Kidney (tissue), 14 donors: ENCODE measurements around the gene WDFY4. TPM values are rescaled to one million over a fixed set of nuclear protein-coding genes. Genes with fewer than 3 reads are reported as not detected.

Experiments used
- DNase-seq, 5 donors: peaks; one replicate each; pipeline ENCODE4 v3.0.0-alpha.2; 2013 to 2020
- FAIRE-seq: peaks from 2 replicates; lab custom pipeline; 2012; peaks lifted over from hg19 to GRCh38; lab: Jason Lieb, UNC
- H3K27ac ChIP-seq, 2 donors: one replicate each; pipeline ENCODE4 v1.7.0; 2013; ENCODE audit warnings: low read depth in 2 of 2, low read length in 2 of 2, inconsistent platforms in 1 of 2
- H3K27me3 ChIP-seq: one replicate; pipeline ENCODE4 v1.7.1; 2013; ENCODE audit warnings: low read length, inconsistent platforms; ENCODE audit not compliant: control insufficient read depth, insufficient read depth
- H3K36me3 ChIP-seq, 3 donors: one replicate each; pipeline versions ENCODE4 v1.7.0 to v1.7.1; 2013; ENCODE audit warnings: low read length in 3 of 3, control low read depth in 1 of 3, inconsistent platforms in 1 of 3; ENCODE audit not compliant: insufficient read depth in 3 of 3, control insufficient read depth in 2 of 3
- H3K4me1 ChIP-seq, 3 donors: one replicate each; pipeline versions ENCODE4 v1.7.0 to v1.7.1; 2013; ENCODE audit warnings: low read length in 3 of 3, inconsistent platforms in 1 of 3, low read depth in 1 of 3; ENCODE audit not compliant: control insufficient read depth in 2 of 3, insufficient read depth in 2 of 3
- H3K4me3 ChIP-seq, 3 donors: one replicate each; pipeline versions ENCODE4 v1.7.0 to v1.8.1; 2013; ENCODE audit warnings: low read length in 3 of 3, control low read depth in 1 of 3, inconsistent platforms in 1 of 3
- H3K9ac ChIP-seq, 3 donors: one replicate each; pipeline versions ENCODE4 v1.7.0 to v1.7.1; 2013; ENCODE audit warnings: low read length in 3 of 3, control low read depth in 1 of 3, inconsistent platforms in 1 of 3
- H3K9me3 ChIP-seq, 3 donors: one replicate each; pipeline versions ENCODE4 v1.7.0 to v1.7.1; 2013; ENCODE audit warnings: low read length in 3 of 3, control low read depth in 1 of 3, inconsistent platforms in 1 of 3; ENCODE audit not compliant: control insufficient read depth in 2 of 3, insufficient read depth in 1 of 3
- intact Hi-C: fragments of 100-400 bp; cut with DNase I; formaldehyde crosslinking; loops from one replicate; pipeline ENCODE4 v1.11.1; 2022
- polyA plus RNA-seq: library from polyadenylated mRNA; stranded (reverse); fragments of 350-450 nt; fragmentation: Illumina TruSeq; extraction: RNeasy Lipid Tissue Mini Kit (QIAGEN cat#74804); gene quantifications from one replicate; pipeline ENCODE4 v1.2.3, GENCODE V29; 2014; ENCODE audit warnings: low read depth, low replicate concordance; ENCODE audit not compliant: insufficient read depth
- total RNA-seq: library from RNA; stranded (reverse); fragmentation: NEBNext Ultra II Directional; extraction: Animal tissue kit (Norgen Biotek cat#: 25700); gene quantifications from one replicate; pipeline ENCODE4 v1.2.1, GENCODE V29; 2021
- TF ChIP-seq, protein P1 (sequence below): IDR thresholded peaks from 3 replicates; pipeline ENCODE4 v1.5.1; 2012; ENCODE audit warnings: mild to moderate bottlenecking, moderate library complexity, borderline replicate concordance; ENCODE audit not compliant: insufficient read depth; ENCODE audit errors: extremely low read depth
- donor health status: control.
- donor health status: control.
- donor health status: control.
- donor health status: control.
- donor health status: control.
- donor health status: DM: yes; HTN: yes; CAD: no.
- donor health status: Normal renal cell carcinoma (clear cell type).

The WDFY4 gene
- total and polyA plus RNA-seq, 2 donors from 2014 or later, result 1.7 to 13.3 TPM

DNA sequence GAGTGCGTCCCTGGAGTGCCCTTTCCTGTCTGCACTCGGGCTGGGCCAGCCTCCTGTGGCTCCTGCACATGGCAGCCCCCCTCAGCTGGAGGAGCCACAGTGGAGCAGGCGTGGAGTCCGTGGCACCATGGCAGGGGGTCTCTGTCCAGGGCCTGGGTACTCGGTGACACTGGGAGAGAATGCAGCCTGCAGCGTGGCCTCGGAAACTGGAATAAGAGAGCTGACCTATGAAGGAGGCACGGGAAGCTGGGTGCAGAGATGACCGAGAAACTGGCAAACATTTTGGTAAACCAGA is 25.8 kb upstream of the WDFY4 start:
- FAIRE-seq, result no peak
- Histone ChIP-seq H3K9ac (no peak overlapping the region), H3K4me1 (peaks cover 0 to 8% (median 4%) of the 10 kb centered on the region in 3 donors), H3K4me3 (no peak overlapping the region), H3K27ac (no peak overlapping the region), H3K36me3 (no peaks in the 10 kb centered on the region), H3K9me3 (no peaks in the 10 kb centered on the region), H3K27me3 (no peaks in the 10 kb centered on the region)
- TF ChIP-seq, protein P1, sequence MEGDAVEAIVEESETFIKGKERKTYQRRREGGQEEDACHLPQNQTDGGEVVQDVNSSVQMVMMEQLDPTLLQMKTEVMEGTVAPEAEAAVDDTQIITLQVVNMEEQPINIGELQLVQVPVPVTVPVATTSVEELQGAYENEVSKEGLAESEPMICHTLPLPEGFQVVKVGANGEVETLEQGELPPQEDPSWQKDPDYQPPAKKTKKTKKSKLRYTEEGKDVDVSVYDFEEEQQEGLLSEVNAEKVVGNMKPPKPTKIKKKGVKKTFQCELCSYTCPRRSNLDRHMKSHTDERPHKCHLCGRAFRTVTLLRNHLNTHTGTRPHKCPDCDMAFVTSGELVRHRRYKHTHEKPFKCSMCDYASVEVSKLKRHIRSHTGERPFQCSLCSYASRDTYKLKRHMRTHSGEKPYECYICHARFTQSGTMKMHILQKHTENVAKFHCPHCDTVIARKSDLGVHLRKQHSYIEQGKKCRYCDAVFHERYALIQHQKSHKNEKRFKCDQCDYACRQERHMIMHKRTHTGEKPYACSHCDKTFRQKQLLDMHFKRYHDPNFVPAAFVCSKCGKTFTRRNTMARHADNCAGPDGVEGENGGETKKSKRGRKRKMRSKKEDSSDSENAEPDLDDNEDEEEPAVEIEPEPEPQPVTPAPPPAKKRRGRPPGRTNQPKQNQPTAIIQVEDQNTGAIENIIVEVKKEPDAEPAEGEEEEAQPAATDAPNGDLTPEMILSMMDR, result no peak
- intact Hi-C loops, result loop anchor here (5.0 kb wide), 1 partner anchor 107 kb away; no protein-coding TSS in a partner anchor
- DNase-seq, result no peak

DNA sequence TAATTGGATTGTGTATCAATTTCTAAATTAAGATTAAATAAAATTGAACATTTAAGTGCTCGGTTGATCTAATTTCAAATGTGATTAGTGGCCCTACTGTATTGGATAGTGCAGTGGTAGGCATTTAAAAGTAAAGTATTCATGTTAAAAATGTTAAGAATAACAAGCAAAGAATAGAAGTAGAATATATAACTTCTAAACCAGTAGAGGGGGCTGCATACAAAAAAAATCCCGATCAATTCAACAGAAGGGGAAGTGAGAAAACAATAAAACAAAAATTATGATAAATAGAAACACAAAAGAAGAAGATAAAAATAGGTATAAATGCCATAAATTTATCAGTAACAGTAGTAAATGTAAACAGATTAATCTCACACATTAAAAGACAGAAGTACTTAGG is 24.9 kb upstream of the WDFY4 start:
- FAIRE-seq (peak; percentile 33), DNase-seq (no peak)
- TF ChIP-seq, protein P1, result peak; percentile 21
- Histone ChIP-seq H3K4me3 (no peak overlapping the region), H3K4me1 (peaks cover 0 to 8% (median 4%) of the 10 kb centered on the region in 3 donors), H3K36me3 (no peaks in the 10 kb centered on the region), H3K27ac (no peak overlapping the region), H3K9me3 (no peaks in the 10 kb centered on the region), H3K27me3 (no peaks in the 10 kb centered on the region), H3K9ac (no peak overlapping the region)
- intact Hi-C loops, result loop anchor here (5.0 kb wide), 1 partner anchor 107 kb away; no protein-coding TSS in a partner anchor

DNA sequence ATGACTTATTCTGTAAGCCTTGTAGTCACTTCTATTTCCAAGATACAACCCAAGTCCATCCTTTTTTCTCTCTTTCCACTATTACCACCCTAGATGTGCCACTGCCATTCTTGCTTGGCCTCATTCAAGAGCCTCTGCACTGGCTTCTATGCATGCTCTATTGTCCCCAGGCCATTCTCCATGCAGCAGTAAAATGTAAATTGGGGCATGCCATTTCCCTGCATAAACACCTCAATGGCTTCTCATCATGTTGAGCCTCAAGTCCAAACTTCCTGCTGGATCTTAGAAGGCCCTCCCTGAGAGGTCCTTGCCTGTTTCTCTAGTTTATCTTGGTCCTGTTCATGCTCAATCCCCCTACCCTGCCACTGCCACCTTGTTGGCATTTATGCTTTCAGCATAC is 23.2 kb upstream of the WDFY4 start:
- no peak overlapping the region for H3K4me3 ChIP-seq
- intact Hi-C loops, result no loop called here
- no peaks in the 10 kb centered on the region for H3K9me3 ChIP-seq
- no peaks in the 10 kb centered on the region for H3K36me3 ChIP-seq
- no peak overlapping the region for H3K9ac ChIP-seq
- no peak for DNase-seq
- TF ChIP-seq, protein P1, result no peak
- no peaks in the 10 kb centered on the region for H3K27me3 ChIP-seq
- H3K4me1 ChIP-seq, result peaks cover 0 to 4% (median 4%) of the 10 kb centered on the region in 3 donors
- no peak overlapping the region for H3K27ac ChIP-seq
- no peak for FAIRE-seq

DNA sequence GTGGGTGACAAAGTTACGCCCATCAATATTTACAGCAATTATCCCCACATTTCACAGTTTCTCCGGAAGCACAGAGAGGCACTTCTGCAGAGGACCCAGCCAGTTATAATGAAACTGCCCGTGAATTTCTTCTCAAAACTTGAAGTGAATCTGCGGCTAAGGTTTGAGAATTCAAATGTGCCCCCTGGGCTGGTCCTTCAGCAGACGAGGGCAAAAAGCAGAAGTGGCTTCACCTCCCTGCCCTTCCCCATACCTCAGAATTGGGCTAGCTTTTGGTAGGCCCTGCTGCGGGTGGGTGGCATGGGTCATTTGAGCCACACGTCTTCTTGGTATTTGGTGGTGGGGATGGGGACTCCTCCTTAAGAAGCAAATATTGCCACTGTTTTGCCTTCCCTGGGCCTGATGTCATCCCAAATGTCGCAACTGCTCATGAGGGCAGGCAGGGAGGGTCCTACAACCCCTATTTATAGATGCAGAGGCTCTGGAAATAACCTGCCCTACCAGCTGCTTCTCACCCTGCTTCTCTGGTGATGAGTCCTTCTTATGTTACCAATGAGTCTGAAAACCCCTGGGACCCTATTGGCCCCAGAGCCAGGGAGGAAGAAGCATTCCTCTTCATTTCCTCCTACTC is 16.6 kb upstream of the WDFY4 start:
- no peaks in the 10 kb centered on the region for H3K27me3 ChIP-seq
- H3K4me3 ChIP-seq, result no peak overlapping the region
- no peaks in the 10 kb centered on the region for H3K9me3 ChIP-seq
- no peak overlapping the region for H3K9ac ChIP-seq
- DNase-seq, result no peak
- TF ChIP-seq, protein P1, result no peak
- H3K4me1 ChIP-seq, result no peaks in the 10 kb centered on the region
- no peak for FAIRE-seq
- no peaks in the 10 kb centered on the region for H3K36me3 ChIP-seq
- no peak overlapping the region for H3K27ac ChIP-seq
- intact Hi-C loops, result no loop called here
